IPS DF 19.7 (cell line): ENCODE measurements around the gene NHSL2.

ENCODE experiments used
- DNase-seq: peaks from one replicate; pipeline ENCODE4 v3.0.0-alpha.2; 2013; ENCODE audit warnings: low read depth, low spot score

Gene NHSL2

DNA sequence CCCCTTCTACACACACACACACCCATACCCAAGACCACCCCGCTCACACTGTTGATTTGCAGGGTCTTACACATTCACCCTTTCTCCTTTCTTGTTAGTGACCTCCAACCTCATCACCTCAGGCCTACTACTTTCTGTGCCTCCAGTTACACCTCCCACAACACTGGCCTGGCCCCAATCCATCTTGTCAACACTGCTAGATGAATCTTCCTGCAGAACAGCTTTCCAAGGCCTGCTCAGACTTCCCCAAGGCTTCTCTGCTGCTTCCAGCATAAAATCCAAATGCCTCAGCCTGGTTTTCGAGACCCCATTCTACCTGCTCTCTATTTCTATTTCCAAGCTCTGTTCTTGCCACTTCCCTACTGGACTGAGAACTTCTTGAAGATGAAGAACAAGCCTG is 79.9 kb downstream of the NHSL2 start:
- DNase-seq: no peak

DNA sequence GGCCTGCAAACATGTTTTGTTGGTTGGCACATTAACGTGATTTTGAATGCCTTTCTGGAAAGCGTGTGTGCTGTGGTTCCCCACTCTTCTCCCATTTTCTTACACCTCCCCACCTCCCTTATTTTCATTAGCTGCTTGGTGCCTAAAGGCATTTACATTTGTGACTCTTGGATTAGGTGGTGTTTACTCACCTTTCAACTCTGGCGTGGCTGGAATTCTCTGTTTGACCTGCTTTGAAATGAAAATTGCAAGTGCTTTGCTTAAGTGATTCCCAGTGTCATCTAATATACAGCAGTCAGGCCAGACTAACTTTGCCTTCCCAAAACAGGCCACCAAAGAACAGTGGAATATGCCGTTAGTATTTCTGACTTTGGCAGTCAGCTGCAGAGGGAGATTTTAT is 80.5 kb downstream of the NHSL2 start:
- DNase-seq: no peak

DNA sequence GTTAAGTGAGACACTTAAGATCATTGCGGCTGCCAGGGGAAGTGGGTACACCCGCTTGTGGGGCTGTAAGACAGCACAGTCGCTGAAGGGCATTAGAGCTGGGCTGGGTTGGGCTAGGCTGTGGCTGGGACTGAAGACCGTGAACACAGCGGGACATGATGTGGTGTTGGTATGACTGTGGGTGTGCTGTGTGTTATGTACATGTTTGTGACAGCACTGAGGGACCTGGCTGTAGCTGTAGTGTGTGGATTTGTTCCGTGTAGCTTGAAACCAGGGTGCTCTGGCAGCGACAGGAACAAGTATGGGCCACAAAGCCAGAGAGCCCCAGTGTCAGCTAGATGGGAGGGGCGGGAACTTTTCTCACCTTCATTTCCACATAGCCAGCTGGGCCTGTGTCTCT is 82.1 kb downstream of the NHSL2 start:
- DNase-seq: no peak

DNA sequence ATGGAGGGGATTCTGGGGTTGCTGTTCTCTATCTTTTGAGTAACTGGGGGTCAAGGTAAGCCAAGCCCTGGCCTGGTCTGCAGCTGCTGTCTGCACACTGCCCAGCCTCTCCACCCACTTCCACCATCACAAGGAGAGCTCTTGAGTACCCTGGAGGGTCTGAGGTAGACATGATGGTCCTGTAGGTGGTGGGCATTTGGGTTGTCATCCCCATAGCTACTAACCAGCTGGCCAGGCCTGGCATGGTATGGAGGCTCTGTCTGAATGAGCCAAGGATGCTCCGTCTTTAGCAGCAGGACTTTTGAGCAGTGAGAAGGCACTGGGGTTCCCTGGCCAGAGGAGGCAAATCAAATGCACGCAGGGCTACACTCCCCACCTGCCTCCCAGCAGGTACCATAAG is 82.7 kb downstream of the NHSL2 start:
- no peak for DNase-seq

DNA sequence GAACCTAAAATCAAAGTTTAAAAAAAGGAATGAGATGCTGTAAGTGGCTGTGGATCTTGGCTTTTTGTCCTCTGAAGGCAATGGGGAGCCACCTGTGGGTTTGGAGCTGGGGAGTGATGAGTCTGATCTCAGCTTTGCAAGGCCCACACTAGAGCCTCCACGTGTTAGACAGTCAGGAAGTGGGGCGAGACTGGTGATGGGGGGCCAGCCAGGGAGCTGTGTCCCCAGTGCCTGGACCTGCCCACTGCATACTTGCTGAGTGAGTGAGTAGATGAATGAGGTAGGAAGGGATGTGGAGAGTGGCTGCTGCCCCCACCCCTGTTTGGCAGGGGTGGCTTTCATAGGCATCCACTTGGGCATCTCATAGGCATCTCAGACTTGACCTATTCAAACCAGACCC is 84.0 kb downstream of the NHSL2 start:
- no peak for DNase-seq

DNA sequence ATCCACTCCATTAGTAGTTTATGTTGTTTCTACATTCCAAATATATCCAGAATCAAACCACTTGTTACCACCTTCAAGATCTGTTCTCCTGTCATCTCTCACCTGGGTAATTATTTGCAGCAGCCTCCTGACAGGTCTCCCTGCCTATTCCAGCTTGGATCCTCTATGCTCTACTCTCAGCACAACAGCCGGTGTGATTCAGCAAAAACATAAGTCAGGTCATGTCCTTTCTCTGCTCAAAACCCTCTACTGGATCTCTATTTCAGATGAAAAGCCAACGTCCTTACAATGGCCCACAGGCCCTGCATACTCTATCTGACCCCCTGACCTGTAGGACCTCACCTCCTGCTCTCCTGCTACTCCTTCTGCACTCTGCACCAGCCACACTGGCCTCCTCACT is 84.5 kb downstream of the NHSL2 start:
- DNase-seq: no peak

DNA sequence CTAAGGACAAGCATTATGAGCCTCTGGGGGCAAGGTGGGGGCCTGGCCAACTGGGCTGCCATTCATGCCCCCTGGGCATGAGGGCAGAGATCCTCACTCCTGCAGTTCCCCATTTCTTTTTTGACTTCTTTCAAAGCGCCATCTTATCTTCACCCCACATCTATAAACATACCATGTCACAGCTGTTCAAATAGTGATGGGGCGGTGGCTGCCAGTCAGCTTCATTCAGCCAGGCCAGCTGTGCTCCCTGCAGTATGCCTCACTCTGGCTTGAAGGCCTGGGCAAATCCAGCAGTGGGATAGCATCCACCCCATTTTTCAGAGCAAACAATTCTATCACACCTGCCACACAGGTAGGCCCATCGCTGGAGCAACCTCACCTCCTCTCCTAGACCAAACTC is 85.5 kb downstream of the NHSL2 start:
- no peak for DNase-seq

DNA sequence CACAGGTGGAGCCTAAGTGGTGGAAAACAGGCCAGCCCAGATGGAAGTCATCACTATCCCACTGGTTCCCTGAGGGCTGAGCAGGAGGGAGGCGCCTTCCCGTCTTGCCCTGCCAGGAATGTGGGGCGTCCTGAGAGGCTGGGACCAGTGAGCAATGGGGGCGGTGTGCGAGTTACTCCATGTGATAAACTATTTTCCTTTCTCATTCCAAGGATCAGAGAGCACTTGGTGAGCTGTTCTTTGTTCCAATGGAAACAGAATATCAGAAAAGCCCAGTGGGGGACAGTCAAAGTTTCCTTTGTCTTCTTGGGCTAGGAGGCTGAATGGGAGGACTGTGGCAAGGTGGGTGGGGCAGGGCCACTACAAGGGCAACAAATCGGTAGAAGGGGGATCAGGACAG is 86.2 kb downstream of the NHSL2 start:
- no peak for DNase-seq

DNA sequence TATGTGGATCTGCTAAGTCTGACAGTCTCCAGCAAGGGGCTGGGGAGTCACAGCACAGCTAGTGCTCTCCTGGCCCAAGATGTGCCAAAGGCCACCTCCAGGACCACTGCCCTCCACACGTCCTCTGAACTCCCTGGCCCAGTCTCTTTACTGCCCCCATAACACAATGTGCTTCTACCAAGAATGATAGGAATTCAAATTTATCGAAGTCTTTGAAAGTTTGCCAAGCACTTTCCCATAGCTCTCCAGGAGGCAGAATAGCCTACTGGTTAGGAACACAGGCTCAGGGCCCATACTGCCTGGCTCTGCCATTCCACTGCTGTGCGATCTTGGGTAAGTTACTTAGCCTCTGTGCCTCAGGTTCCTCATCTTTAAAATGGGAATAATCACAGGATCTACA is 86.7 kb downstream of the NHSL2 start:
- DNase-seq: no peak

DNA sequence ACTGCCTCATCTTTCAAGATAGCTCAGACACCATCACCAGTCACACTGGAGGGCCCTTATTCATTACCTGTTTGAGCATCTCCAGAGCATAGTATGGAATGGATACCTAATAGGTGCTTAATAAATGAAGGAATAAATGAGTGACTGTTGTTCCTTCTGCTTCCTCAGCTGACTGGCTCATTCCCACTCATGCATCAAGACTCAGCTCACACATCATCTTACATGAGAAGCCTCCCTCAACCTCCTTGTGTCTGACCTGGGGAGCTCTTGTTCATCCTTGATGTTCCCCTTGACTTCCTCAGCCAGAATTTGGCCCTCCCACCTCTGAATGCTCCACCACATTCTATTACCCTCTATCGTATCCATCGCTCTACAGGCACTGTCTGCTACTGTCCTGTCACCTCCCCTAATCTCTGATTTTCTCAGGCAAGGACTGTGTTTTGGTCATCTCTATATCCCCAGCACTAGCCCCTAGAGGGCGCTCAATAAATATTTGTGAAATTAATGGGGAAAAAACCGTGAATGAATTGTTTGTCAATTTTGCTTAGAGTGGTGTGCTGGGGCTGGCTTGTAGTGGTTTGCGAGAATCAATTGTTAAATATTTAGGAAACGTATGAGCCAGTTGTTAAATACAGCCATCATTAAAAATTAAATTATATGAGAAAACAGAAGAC is 88.3 kb downstream of the NHSL2 start:
- DNase-seq: no peak

DNA sequence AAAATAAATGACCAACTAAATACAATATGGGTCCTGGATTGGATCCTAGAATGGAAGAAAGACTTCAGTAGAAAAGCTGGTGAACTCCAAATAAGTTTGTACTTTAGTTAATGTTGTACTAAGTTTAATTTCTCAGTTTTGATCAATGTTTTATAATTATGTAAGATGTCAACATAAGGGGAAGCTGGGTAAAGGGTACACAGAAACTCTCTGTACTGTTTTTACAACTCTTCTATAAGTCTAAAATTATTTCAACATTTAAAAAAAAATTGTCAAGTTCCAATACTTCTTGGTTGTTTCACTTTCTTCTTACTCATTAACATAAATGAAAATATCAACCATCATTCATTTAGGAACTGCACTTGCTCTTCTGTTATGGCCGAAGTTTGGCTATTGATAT is 88.9 kb downstream of the NHSL2 start:
- no peak for DNase-seq

DNA sequence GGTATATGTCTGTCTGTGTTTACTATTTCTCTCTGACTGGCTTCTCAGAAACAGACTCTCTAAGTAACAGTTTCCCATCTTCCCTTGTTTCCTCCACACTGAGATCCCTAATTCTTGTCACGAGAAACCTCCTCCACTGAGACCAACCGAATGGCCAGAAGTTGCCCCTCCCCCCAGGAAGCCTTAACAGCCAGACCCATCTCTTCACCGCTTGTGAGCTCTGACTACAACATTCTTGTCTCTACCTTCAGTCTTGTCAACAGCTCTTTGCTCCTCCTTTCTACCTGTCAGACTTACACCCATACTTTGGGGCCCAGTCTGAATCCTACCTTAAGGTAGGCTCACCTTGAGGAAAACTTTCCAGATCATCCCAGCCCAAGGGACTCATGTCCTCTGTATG is 90.8 kb downstream of the NHSL2 start:
- no peak for DNase-seq

DNA sequence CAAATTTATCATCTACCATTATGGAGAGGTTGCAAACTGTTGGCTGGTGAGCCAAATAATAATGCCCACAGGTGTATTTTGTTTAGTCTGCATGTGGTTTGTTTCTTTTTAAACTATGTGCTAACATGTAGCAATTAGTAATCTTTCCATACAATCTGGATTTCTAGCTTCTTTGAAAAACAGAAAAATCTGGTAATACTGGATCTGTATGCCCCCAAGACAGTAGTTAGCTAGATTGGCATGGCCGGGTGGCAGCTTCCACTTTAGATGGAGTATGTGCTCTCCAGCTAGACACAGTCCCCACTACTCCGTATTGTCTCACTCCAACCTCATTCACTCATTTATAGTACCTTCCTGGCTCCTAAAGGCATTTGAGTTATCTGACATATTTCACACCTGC is 91.3 kb downstream of the NHSL2 start:
- DNase-seq: no peak

DNA sequence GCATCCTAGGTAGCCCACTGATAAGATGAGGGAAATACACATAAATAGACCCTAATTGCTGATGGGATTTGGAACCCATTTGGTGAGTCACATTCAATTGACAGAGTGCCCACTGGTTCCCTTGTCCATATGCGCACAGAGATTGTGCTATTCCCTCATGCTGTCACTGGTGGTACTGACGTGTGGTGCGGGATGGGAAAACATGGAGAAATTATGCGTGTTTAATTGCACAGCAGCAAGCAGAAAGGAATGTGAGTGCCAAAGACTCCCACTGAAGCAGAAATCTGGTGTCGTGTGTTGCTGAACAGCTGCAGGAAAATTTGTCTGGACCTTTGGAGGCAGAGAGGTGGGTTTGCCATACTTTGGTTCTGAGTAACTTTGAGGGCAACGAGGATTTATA is 92.2 kb downstream of the NHSL2 start:
- DNase-seq: no peak

DNA sequence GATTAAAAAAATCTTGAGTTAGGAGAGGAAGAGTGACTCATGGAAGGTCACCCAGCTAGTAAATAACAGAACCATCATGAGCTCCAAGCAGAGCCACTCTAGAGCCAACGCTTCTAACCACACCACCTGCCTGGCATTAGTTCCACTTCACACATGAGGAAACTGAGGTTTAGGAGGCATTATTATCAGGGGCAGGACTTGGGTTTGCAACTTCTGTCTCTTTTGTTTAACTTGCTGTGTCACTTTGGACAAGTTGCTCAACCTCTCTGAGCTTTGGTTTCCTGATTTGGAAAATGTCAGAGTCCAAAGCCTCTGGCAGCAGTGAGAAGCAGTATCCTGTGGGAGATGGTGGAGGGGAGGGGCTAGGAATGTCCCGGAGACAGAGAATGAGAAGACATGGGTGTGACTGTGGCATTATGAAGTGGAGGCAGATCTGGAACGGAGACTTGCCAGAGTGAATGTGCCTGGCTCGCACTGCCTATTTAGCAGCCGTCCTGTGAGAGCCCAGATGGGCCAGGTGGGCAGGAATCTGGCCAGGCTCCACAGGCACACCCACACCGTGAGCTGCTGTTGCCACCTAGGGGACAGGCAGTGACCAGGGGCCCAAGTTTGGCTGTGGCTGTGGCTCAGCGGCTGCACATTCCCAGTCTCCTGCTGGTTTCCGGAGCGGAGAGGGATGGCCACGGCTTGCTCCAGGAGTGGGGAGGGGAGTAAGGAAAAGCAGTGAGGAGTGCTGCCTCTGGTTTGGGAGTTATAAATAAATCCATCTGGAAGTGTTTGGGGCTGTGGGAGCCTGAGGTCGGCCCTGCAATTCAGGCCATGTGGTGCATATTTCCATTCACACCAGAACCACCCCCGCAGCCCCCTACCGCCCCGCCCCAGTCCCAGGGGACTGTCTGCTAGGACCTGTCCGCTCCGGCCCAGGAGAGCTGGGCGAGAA is 93.4 kb downstream of the NHSL2 start:
- no peak for DNase-seq

DNA sequence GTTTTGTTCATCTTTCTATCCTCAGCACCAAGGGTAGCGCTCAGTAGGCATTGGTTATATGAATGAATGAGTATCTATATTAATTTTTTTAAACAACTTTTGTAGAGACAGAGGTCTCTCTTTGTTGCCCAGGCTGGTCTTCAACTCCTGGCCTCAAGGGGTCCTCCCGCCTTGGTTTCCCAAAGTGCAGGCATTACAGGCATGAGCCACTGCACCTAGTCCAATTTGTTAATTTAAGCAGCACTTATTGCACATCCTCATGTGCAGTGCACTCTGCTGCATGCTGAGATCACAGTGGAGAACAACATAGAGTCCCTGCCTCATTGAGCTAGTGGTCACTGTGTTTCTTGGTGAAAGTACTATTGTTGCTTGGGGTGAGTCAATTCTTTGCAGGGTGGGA is 94.4 kb downstream of the NHSL2 start:
- DNase-seq: no peak

DNA sequence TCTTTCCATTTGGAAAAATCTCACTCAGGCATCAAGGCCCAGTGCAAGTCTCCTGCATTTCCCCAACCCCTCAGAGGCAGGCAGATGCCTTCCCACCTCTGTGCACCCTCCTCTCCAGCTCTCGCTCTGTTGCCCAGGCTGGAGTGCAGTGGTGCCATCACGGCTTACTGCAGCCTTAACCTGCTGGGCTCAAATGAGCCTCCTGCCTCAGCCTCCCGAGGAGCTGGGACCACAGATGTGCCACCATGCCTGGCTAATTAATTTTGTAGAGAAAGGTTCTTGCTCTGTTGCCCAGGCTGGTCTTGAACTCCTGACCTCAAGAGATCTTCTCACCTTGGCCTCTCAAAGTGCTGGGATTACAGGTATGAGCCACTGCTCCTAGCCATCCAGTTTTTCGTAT is 95.8 kb downstream of the NHSL2 start:
- no peak for DNase-seq

DNA sequence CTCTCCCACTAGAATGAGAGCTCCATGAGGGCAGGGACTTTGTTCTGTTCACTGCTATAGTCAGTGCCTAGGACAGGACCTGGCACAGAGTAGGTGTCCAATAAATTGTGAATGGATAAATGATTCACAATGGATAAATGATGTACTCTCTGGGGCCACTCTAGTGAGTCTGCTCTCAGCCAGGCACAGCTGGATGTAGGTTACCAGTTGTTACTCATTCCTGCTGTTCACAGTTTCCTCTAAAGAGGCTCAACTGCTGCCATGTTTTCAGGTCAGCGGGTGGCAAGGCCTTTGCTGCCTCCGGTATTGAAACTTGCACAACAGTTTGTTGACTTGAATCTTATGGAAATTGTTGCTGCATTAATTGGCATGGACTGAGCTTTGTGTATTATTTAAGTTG is 99.1 kb downstream of the NHSL2 start:
- DNase-seq: no peak

DNA sequence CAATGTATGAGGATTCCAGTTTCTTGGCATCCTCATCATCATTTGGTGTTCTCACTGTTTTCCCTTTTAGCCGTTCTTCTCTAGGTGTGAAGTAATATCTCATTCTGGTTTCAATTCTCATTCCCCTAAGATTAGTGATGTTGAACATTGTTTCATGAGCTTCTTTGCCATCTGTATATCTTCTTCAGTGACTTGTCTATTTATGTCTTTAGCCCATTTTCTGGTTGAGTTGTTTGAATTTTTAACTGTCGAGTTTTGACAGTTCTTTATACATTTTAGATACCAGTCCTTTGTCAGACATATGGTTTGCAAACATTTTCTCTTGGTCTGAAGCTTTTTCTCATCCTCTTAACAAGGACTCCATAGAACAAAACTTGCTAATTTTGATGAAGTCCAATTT is 101.1 kb downstream of the NHSL2 start:
- no peak for DNase-seq

DNA sequence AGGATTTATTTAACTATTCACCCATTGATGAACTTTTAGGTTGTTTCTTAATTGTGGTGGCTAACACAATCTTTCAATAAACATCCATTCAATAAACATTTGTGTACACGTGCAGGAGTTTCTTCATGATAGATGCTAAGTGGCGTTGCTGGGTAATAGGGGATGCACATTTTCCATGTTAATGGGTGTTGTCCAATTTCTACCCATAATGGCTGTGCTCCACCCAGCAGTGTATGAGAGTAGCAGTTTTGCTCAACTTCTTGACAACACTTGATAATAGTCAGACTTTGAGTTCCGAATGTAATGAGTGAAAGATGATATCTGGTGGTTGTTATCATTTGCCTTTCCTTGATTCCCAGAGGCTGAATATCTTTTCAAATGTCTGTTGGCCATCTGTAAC is 104.7 kb downstream of the NHSL2 start:
- no peak for DNase-seq

DNA sequence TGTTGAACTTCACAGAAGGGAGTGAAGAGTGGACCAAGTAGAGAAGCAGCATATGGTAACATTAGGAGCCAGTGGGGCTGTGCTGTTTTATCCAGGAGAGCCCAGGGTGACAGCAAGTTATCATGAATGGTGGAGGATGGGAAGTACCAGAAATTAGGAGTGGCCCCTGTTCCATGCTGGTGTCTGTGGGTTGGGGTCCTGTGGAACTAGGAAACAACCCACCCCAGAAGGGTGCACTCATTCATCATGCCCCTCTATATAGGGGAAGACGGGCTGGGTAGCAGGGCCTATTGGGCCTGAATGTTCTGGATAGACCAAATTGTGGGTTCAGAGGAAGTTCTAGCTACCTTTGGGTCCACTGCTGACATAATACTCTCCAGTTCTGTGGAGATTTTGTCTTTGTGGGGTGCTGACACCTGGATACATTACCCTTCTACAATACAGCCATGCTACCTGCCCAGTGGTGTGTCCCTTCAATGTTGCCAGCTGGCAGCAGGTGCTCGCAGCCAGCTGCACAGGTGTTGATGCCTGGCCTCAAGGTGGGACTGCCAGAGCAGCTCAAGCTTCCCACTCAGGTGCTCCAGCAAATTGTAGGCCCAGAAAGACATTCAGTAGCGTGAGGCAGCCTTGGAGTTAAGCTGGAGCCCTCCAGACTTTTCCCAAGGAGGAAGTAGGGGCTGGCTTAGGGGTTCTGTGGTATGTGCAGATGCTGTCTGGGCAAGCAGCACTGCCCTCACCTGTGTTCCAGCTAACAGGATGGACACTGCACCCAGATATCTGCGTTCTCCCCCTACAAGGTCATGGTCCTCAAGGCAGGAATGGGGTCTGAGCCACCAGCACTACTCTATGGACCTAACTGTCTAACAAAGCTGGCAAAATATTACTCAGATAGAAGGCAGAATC is 106.5 kb downstream of the NHSL2 start:
- DNase-seq: no peak
